ENCODE measurements around the gene DST. TPM values are rescaled to one million over a fixed set of nuclear protein-coding genes. Genes with fewer than 3 reads are reported as not detected.

The DST gene
- total RNA-seq, 2 donors from 2014 or later = 11.2 to 11.9 TPM

DNA sequence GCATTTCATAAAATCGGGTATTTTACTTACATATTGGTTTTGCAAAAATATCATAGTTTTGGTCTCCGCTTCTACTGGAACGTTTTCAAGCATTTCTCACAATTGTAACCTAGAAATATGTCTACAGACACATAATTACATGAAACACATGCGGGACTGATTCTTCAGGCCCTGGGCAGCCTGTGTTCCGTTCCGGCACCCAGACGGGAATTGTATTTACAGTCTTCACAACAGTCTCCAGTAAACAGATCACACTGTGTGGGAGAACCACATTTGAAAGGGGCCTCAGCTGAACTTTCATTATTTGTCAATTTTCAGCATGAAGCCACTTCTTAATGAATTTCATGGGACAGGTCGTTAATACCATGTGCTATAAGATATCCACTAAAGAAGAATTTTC, 196.9 kb downstream of the DST start:
- no peaks in the 10 kb centered on the region for H3K36me3 Mint-ChIP-seq (ENCODE audit: insufficient read depth in 2 of 2)
- peaks cover 3 to 4% of the 10 kb centered on the region in 2 donors for H3K9me3 Mint-ChIP-seq
- H3K4me3 Mint-ChIP-seq = no peak overlapping the region

DNA sequence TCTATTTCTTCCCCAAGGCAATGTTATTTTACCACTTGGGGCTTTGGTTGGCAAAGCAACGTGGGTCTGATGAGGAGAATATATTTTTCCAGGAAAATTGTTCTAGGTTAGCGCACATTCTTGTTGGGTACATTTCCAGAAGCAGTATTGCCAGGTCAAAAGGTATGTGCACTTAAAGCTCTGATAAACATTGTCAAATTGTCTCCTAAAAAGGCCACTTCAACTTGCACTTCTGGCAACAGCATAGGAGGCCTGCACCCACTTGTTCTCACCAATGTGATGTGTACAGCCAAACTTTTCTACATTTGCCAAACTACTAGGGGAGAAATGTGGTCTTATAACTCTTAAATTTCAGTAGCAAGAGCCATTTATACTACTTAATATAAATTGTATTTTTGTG, 197.8 kb downstream of the DST start:
- ATAC-seq (replicated peaks in 1 of 2) (no peak), DNase-seq (no peak)
- no peak overlapping the region for H3K4me3 Mint-ChIP-seq
- no peaks in the 10 kb centered on the region for H3K4me1 Mint-ChIP-seq (ENCODE audit: low read depth)
- no peaks in the 10 kb centered on the region for H3K36me3 Mint-ChIP-seq (ENCODE audit: insufficient read depth in 2 of 2)
- no peak overlapping the region for H3K27ac Mint-ChIP-seq
- no peaks in the 10 kb centered on the region for H3K27me3 Mint-ChIP-seq (ENCODE audit: low read depth)
- peaks cover 4 to 7% of the 10 kb centered on the region in 2 donors for H3K9me3 Mint-ChIP-seq

More for the DNA sequence above, 196.9 kb downstream of the DST start:
- Mint-ChIP-seq H3K27ac (no peak overlapping the region), H3K27me3 (ENCODE audit: low read depth) (no peaks in the 10 kb centered on the region), H3K4me1 (ENCODE audit: low read depth) (no peaks in the 10 kb centered on the region)
- no peak for DNase-seq
- ATAC-seq (replicated peaks in 1 of 2) = no peak

DNA sequence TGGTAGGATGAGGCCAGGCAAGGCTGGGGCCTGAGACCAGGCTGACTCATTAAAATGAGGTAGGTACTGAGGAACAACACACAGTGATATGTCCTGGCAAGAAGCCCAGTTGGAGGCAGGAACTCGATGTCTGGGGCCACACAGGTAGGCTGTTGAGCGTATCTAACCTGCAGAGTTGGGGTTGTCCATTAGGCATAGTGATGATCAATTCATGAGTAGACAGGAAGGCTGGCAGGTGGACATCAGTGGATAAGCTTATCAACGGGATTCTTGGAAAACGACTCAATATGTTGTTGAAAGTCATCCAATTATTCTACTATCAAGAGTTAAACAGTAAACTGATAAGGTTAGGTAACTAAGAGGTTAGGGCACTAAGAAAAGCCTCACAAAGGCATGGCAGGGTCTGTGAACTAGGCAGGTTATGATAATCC, 202.1 kb downstream of the DST start:
- no peak overlapping the region for H3K4me3 Mint-ChIP-seq
- H3K27ac Mint-ChIP-seq = no peak overlapping the region
- DNase-seq = no peak

DNA sequence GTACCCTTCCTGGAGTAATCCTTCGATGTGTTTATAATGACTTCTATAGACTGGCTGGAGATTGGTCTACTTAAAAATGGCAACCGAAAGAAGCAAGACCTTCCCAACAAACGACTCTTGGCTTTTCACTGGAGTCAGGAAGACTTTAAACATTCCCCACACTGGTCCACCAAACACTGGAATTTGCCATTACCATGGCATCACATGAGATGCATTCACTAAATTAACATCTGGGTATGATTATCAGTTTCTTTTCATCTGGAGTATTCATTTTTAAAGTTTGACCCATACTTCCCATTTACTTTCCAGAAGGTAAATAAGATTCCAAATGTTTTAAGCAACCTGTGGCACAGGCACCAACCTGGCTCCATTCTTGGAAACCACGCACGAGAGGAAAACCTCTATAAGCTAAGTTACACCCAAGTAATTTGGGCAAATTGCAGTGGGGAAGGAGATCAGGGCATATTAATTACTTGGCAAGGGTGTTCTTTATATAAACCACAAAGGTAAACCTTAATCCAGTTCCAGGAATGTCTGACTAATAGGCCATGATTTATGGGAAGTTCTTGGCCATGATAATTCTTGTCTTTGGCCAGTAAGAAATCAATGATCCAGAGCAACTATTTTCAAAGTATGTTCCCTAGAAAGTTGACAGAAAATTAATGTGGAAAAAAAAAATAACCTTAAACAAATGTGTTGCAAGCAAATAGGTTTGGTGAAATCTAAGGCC, 205.4 kb downstream of the DST start:
- no peaks in the 10 kb centered on the region for H3K36me3 Mint-ChIP-seq (ENCODE audit: insufficient read depth in 2 of 2)
- H3K4me3 Mint-ChIP-seq = no peak overlapping the region
- peaks cover 6% of the 10 kb centered on the region for H3K27me3 Mint-ChIP-seq (ENCODE audit: low read depth)
- no peak overlapping the region for H3K27ac Mint-ChIP-seq
- no peaks in the 10 kb centered on the region for H3K4me1 Mint-ChIP-seq (ENCODE audit: low read depth)
- H3K9me3 Mint-ChIP-seq = peaks cover 5 to 6% of the 10 kb centered on the region in 2 donors
- no peak for ATAC-seq (replicated peaks in 1 of 2)
- no peak for DNase-seq

More for the DNA sequence above, 202.1 kb downstream of the DST start:
- Mint-ChIP-seq H3K27me3 (ENCODE audit: low read depth) (peaks cover 6% of the 10 kb centered on the region), H3K36me3 (ENCODE audit: insufficient read depth in 2 of 2) (no peaks in the 10 kb centered on the region), H3K9me3 (peaks cover 7 to 9% of the 10 kb centered on the region in 2 donors), H3K4me1 (ENCODE audit: low read depth) (no peaks in the 10 kb centered on the region)
- ATAC-seq (replicated peaks in 1 of 2) = no peak

DNA sequence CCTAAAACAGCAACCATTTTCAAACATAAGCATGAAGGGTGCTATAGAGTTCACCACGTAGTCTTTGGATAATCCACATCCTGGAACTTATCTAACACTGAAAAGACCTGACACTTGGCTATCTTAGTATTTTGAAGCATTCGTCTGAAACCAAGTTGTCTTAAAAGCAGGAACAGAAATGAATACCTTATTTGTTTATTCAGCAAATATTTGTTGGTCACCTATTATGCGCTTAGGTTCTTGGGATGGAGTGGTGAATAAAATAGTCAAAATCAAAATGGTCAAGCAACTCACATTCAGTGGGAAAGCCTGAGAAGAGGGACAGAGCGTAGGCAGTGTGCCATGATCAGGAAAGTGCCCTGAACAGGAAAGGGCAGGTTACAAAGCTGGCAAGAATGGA, 206.9 kb downstream of the DST start:
- H3K27me3 Mint-ChIP-seq (ENCODE audit: low read depth) = peaks cover 6% of the 10 kb centered on the region
- H3K4me3 Mint-ChIP-seq = no peak overlapping the region
- peaks cover 5 to 6% of the 10 kb centered on the region in 2 donors for H3K9me3 Mint-ChIP-seq
- H3K27ac Mint-ChIP-seq = no peak overlapping the region
- no peaks in the 10 kb centered on the region for H3K36me3 Mint-ChIP-seq (ENCODE audit: insufficient read depth in 2 of 2)
- DNase-seq (no peak), ATAC-seq (replicated peaks in 1 of 2) (no peak)
- no peaks in the 10 kb centered on the region for H3K4me1 Mint-ChIP-seq (ENCODE audit: low read depth)

DNA sequence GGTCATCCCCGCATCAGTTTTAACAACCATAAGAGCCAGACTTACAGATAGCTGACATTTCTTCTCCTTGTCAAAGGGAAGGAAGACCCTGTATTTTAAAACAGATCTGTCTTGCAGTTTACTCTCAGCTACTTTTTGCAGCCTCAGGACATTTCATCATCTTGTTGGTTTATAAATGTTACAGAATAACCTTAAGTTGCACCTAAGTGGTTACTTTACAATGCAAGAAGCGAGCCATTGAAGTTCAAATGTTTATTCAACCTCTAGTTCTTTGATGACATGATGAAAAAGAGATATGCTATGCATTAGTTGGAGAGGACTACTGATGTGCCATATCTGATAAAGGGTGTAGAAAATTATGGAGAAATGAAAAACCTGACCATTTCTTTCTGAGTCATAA, 207.4 kb downstream of the DST start:
- no peak overlapping the region for H3K27ac Mint-ChIP-seq

DNA sequence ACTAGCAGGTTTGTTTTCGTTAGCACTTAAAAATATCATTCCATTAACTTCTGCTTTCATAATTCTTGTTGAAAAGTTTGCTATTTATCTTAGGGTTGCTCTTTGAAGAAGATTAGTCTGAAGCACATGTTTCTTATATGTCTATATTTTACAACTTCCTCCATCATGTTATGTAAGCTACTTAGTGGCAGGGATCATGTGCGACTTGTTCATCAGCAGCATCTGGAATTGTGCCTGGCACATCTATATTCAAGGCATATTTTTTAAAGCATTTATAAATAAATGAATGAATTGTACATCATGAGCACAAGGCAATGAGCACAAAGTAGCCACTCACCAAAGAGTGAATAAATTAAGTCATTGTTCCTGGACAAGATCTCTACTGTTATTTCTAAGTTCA, 208.1 kb downstream of the DST start:
- DNase-seq (no peak), ATAC-seq (replicated peaks in 1 of 2) (no peak)
- Mint-ChIP-seq H3K27ac (no peak overlapping the region), H3K4me1 (ENCODE audit: low read depth) (no peaks in the 10 kb centered on the region), H3K9me3 (peaks cover under 1 to 2% of the 10 kb centered on the region in 2 donors), H3K4me3 (no peak overlapping the region), H3K36me3 (ENCODE audit: insufficient read depth in 2 of 2) (no peaks in the 10 kb centered on the region), H3K27me3 (ENCODE audit: low read depth) (peaks cover 6% of the 10 kb centered on the region)

More for the DNA sequence above, 207.4 kb downstream of the DST start:
- no peak for ATAC-seq (replicated peaks in 1 of 2)
- Mint-ChIP-seq H3K4me3 (no peak overlapping the region), H3K9me3 (peaks cover 3 to 5% of the 10 kb centered on the region in 2 donors), H3K36me3 (ENCODE audit: insufficient read depth in 2 of 2) (no peaks in the 10 kb centered on the region), H3K27me3 (ENCODE audit: low read depth) (peaks cover 6% of the 10 kb centered on the region), H3K4me1 (ENCODE audit: low read depth) (no peaks in the 10 kb centered on the region)
- no peak for DNase-seq

DNA sequence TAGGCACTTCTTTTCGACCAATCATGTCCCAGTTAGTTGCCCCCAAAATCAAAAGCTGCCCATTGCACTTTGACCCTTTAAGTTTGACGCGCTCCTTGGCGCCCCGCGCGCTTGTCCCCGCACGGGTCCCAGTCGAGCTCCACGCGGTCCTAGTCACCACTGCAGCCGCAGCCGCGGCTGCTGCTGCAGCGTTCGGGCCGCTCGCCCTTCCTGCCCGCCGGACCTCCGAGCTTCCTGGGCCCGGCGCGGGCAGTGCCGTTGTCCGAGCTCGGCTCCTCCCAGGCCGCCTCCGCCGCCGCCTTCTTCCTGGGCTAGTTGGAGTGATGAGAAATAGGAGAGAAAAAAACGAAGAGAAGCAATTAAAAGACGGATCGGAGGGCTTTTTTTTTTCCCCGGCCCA, 209.6 kb downstream of the DST start:
- no peak for DNase-seq
- Mint-ChIP-seq H3K36me3 (ENCODE audit: insufficient read depth in 2 of 2) (no peaks in the 10 kb centered on the region), H3K4me1 (ENCODE audit: low read depth) (no peaks in the 10 kb centered on the region), H3K27ac (no peak overlapping the region), H3K9me3 (peaks cover 0 to 2% of the 10 kb centered on the region in 2 donors), H3K4me3 (no peak overlapping the region), H3K27me3 (ENCODE audit: low read depth) (peaks cover 7% of the 10 kb centered on the region)
- ATAC-seq (replicated peaks in 1 of 2) = no peak

DNA sequence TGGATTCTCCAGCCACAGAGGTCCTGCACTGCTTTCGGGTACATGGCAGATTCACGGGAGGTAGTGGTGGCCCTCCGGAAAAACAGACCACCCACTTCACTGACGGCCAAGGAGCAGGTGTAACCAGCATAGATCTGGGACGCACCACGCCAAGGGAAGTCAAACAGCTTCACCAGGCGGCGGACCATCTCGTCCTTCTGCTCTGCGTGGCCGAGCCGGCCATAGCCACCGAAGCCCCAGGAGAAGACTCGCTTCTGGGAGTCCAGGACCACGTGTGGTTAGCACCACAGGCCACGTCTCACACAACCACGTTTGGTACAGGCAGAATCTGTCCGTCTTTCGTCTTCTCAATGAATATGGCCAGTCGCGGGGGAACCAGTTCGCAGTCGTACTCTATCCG, 210.5 kb downstream of the DST start:
- ATAC-seq (replicated peaks in 1 of 2) (no peak), DNase-seq (no peak)
- peaks cover 0 to 2% of the 10 kb centered on the region in 2 donors for H3K9me3 Mint-ChIP-seq
- H3K4me3 Mint-ChIP-seq = no peak overlapping the region
- H3K4me1 Mint-ChIP-seq (ENCODE audit: low read depth) = no peaks in the 10 kb centered on the region
- H3K36me3 Mint-ChIP-seq (ENCODE audit: insufficient read depth in 2 of 2) = no peaks in the 10 kb centered on the region
- peaks cover 14% of the 10 kb centered on the region for H3K27me3 Mint-ChIP-seq (ENCODE audit: low read depth)
- no peak overlapping the region for H3K27ac Mint-ChIP-seq

DNA sequence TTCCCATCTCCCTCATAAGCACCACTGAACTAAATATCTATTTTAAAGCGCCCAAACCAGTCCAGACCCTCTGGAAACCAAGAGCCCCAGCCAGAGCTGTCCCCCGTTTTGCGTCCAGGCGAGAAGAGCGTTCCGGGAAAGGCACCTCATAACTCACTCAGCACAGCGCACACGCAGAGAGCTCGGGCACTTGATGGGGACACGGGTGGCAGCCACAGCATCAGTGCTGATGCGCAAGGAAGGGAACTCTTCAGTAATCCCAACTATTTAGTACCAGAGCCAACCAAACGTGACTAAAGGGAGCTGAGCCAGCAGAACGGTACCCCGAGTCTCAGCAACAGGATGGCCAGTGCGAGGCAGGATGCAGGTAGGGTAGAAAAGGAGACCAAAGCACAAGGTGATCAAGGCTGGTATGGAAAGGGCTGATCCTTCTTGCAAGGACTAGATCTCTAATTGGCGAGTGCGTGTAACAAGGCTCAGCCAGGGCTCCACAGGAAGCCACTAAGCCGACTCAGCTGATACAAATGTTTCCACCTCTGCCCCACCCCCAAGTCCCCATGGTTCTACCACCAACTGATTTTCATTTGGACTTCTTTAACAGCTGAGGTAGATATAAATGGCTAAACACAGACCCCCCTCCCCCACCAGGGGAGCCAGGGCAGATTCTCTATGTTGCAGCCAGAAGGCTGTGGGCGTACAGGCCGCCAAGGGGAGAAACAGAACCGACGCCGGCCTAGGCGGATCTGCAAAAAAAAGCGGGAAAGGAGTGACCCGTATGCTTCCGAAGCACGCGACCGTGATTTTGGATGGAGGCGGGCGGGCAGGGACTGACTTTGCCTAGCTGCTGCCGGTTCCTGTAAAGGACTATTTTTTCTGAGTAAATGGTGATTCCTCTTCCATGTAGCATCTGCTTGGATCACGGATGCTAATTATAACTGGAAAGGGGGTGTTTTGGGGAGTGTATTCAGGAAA, 211.8 kb downstream of the DST start:
- DNase-seq = no peak
- H3K4me1 Mint-ChIP-seq (ENCODE audit: low read depth) = no peaks in the 10 kb centered on the region
- no peak overlapping the region for H3K27ac Mint-ChIP-seq

DNA sequence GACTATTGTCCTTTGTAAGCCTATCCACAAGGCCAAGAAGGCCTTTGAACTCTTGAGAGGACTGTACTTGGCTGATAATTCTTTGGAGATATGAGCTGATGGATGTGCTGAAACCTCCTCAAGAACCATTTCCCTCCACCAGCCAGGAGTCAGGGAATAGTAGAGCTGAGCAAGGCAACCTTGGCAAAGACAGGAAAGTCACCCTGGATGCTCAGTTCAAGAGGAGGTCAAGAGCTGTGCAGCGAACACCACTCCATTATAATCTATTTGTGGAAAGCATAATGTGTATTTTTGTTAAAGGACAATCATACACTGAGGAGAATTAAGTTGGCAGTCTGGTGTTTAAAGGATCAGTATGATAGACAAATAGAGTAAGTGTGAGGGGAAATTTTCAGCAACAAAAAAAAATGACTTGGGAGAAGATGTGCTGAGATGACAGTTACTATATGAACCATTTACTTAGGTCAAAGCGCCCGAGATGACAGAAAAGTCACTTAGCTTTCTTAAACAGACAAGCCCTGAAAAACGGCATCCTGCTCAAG, 218.1 kb downstream of the DST start:
- peaks cover 28% of the 10 kb centered on the region for H3K27me3 Mint-ChIP-seq (ENCODE audit: low read depth)
- no peak overlapping the region for H3K27ac Mint-ChIP-seq
- no peak for DNase-seq
- H3K4me3 Mint-ChIP-seq = no peak overlapping the region
- no peaks in the 10 kb centered on the region for H3K9me3 Mint-ChIP-seq
- H3K4me1 Mint-ChIP-seq (ENCODE audit: low read depth) = no peaks in the 10 kb centered on the region
- ATAC-seq (replicated peaks in 1 of 2) = no peak
- H3K36me3 Mint-ChIP-seq (ENCODE audit: insufficient read depth in 2 of 2) = no peaks in the 10 kb centered on the region

More for the DNA sequence above, 211.8 kb downstream of the DST start:
- Mint-ChIP-seq H3K9me3 (peaks cover 0 to 2% of the 10 kb centered on the region in 2 donors), H3K36me3 (ENCODE audit: insufficient read depth in 2 of 2) (no peaks in the 10 kb centered on the region), H3K27me3 (ENCODE audit: low read depth) (peaks cover 12% of the 10 kb centered on the region), H3K4me3 (no peak overlapping the region)
- no peak for ATAC-seq (replicated peaks in 1 of 2)

DNA sequence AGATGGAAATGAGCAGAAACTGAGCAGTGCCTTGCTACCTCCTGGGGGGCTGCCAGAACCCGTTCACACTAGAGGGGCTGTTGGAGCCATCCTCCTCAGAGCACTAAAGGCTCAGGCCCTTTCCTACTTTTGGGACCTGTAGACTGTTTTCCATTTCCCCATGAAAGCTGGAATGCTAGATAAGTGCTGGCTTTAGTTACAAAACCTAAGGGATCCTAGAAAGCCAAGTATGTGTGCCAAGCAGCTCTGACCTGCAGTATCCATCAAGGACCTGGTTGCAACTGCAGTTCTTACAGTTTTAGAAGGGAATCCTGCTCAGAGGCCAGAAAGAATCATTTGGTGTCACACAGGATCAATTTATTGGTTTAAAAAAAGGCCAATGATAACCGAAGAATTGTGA, 218.6 kb downstream of the DST start:
- no peak for ATAC-seq (replicated peaks in 1 of 2)

DNA sequence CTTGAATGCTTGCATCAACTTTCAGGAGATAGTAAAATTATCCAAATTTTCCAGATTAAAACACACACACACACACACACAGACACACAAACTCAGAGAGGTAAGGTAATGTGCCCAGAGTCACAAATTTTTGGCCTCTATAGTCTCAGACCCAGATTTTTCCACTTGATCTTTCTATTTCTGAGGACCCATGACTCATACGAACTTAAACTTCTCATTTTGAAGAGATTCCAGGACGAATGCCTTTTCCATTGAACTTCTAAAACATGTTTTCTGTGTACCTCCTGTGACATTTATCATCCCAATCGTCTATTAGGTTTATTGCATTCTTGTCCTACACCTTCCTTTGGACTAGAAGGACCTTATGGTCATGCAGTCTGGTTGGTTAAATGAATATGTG, 222.4 kb downstream of the DST start:
- Mint-ChIP-seq H3K27me3 (ENCODE audit: low read depth) (peaks cover 21% of the 10 kb centered on the region), H3K36me3 (ENCODE audit: insufficient read depth in 2 of 2) (no peaks in the 10 kb centered on the region), H3K9me3 (no peaks in the 10 kb centered on the region), H3K4me3 (no peak overlapping the region), H3K4me1 (ENCODE audit: low read depth) (no peaks in the 10 kb centered on the region), H3K27ac (no peak overlapping the region)
- ATAC-seq (replicated peaks in 1 of 2) = no peak
- DNase-seq = no peak

More for the DNA sequence above, 218.6 kb downstream of the DST start:
- Mint-ChIP-seq H3K4me1 (ENCODE audit: low read depth) (no peaks in the 10 kb centered on the region), H3K36me3 (ENCODE audit: insufficient read depth in 2 of 2) (no peaks in the 10 kb centered on the region), H3K27me3 (ENCODE audit: low read depth) (peaks cover 28% of the 10 kb centered on the region), H3K4me3 (no peak overlapping the region), H3K27ac (no peak overlapping the region), H3K9me3 (no peaks in the 10 kb centered on the region)
- DNase-seq = no peak

Measured in activated T-cell treated with anti-CD3 and anti-CD28 coated beads, Interleukin-2, amount 50 U/mL, for 72 hours (primary cell).